MM.1S (cell line): ENCODE measurements around the gene KCNE3.

Experiments used
- DNase-seq: peaks from one replicate; pipeline ENCODE4 v3.0.0-alpha.2; 2015
- H2AFZ ChIP-seq: fragments of 300-600 bp; sonication (generic); 2 replicates; pipeline ENCODE4 v1.6.0; 2016; ENCODE audit warnings: antibody characterized with exemption, low read length
- H3F3A ChIP-seq: fragments of 300-600 bp; sonication (generic); 2 replicates; pipeline ENCODE4 v1.6.1; 2016; ENCODE audit warnings: mild to moderate bottlenecking, antibody characterized with exemption, low read length, moderate library complexity, mixed read lengths; ENCODE audit not compliant: insufficient read depth
- H3K27ac ChIP-seq: fragments of 300-600 bp; sonication (generic); 2 replicates; pipeline ENCODE4 v1.5.1; 2016; ENCODE audit warnings: mild to moderate bottlenecking, low read length
- H3K27me3 ChIP-seq: fragments of 300-600 bp; sonication (generic); replicated peaks from 2 replicates; pipeline ENCODE4 v1.6.0; 2016; ENCODE audit warnings: low read length; ENCODE audit not compliant: insufficient read depth
- H3K36me3 ChIP-seq: fragments of 300-600 bp; sonication (generic); replicated peaks from 2 replicates; pipeline ENCODE4 v1.6.1; 2016; ENCODE audit warnings: mild to moderate bottlenecking, low read length, mixed read lengths; ENCODE audit not compliant: insufficient read depth
- H3K4me1 ChIP-seq: fragments of 300-600 bp; sonication (generic); 2 replicates; pipeline ENCODE4 v1.6.1; 2016; ENCODE audit warnings: low read length, mixed read lengths
- H3K4me2 ChIP-seq: fragments of 300-600 bp; sonication (generic); 2 replicates; pipeline ENCODE4 v1.6.0; 2016; ENCODE audit warnings: low read depth, low read length
- H3K4me3 ChIP-seq: fragments of 300-600 bp; sonication (generic); 2 replicates; pipeline ENCODE4 v1.5.1; 2016; ENCODE audit warnings: low read length, mixed read lengths
- H3K79me2 ChIP-seq: fragments of 300-600 bp; sonication (generic); 2 replicates; pipeline ENCODE4 v1.6.1; 2016; ENCODE audit warnings: mixed run types, low read length, mixed read lengths
- H3K9ac ChIP-seq: fragments of 300-600 bp; sonication (generic); 2 replicates; pipeline ENCODE4 v1.6.1; 2016; ENCODE audit warnings: low read length, mixed read lengths
- H3K9me2 ChIP-seq: fragments of 300-600 bp; sonication (generic); replicated peaks from 2 replicates; pipeline ENCODE4 v1.6.1; 2016; ENCODE audit warnings: mild to moderate bottlenecking, low read length, mixed read lengths; ENCODE audit not compliant: insufficient read depth
- H3K9me3 ChIP-seq: fragments of 300-600 bp; sonication (generic); replicated peaks from 2 replicates; pipeline ENCODE4 v1.6.1; 2016; ENCODE audit warnings: mild to moderate bottlenecking, low read length, mixed read lengths; ENCODE audit not compliant: insufficient read depth
- H4K20me1 ChIP-seq: fragments of 300-600 bp; sonication (generic); 2 replicates; pipeline ENCODE4 v1.6.1; 2016; ENCODE audit warnings: mild to moderate bottlenecking, low read length, moderate library complexity, mixed read lengths; ENCODE audit not compliant: insufficient read depth
- CTCF ChIP-seq: fragments of 300-600 bp; sonication (generic); IDR thresholded peaks from 2 replicates; pipeline ENCODE4 v1.5.1; 2016; ENCODE audit warnings: antibody characterized with exemption, low read length, mixed read lengths
- EZH2 ChIP-seq: fragments of 300-600 bp; sonication (generic); optimal IDR thresholded peaks from 2 replicates; pipeline ENCODE3; 2017; ENCODE audit warnings: low read depth, mild to moderate bottlenecking, antibody characterized with exemption, low read length, mixed read lengths
- EZH2phosphoT487 ChIP-seq: fragments of 300-600 bp; sonication (generic); IDR thresholded peaks from 2 replicates; pipeline ENCODE4 v1.6.1; 2018; ENCODE audit warnings: antibody characterized with exemption, low read length

Gene KCNE3

DNA sequence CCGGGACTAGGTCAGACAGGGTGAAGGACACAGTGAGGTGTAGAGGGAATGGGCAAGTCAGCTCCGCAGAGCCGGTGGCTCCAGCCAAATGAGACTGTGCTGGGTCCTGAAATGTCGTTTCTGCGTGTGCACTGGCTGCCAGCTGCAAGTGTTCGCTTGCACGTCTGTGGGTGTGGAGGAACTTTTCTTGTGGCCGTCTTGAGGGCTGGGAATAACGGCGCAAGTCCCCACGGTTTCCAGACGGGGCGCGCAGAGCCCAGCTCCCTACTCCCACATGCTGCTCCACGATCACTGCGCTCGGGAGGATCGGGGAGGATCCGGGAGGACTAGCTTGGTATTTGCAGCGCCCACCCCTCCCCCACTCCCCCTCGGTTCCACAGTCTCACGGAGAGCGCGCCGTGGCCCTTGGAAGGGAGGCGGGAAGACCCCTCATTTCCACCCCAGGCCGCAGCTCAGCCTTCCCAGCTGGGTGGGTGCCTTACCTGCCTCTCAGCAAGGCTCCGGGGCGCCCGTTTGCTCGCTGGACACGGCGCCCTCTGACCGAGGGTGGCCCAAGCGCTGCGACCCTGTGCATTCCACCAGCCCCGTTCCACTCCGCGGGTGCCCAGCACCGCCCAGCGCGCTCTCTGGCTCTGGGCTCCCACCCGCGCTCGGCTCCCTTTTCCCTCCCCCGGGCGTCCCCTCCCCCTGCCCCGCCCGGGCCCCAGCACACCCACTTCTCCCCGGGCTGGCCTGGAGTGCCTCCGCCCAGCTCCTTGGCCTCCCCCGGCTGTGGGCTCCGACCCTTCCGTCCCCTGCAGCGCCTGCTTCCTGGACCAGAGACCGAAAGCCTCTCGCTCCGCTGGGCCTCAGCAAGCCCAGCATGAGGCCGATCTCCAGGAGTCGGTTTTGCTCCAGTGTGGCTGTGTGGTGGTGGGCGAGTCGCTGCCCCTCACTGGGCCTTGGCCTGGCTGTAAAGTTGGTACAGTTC, at the start of gene KCNE3:
TSS of gene KCNE3 (minus strand) at position 634 of the 970 bp plus-strand sequence. CDS start 9,986 bp downstream, outside the sequence.
- no peaks in the 10 kb centered on the region; the same call in 1 of the 2 replicates for H3K4me1 ChIP-seq
- no peak within 1 kb of the TSS for H3K27ac ChIP-seq
- H3K9ac ChIP-seq: no peak within 1 kb of the TSS
- no peak for DNase-seq
- H3K36me3 ChIP-seq: no peaks in the 10 kb centered on the region
- no peaks in the 10 kb centered on the region for H3K27me3 ChIP-seq
- no peak within 1 kb of the TSS for H3K4me2 ChIP-seq
- no peaks in the 10 kb centered on the region for H3F3A ChIP-seq
- TF ChIP-seq EZH2: no peak
- no peak for TF ChIP-seq CTCF
- no peak for TF ChIP-seq EZH2phosphoT487
- no peaks in the 10 kb centered on the region for H3K9me2 ChIP-seq
- H2AFZ ChIP-seq: no peak within 1 kb of the TSS
- no peaks in the 10 kb centered on the region for H3K9me3 ChIP-seq
- no peaks in the 10 kb centered on the region for H4K20me1 ChIP-seq
- no peaks in the 10 kb centered on the region for H3K79me2 ChIP-seq
- no peak within 1 kb of the TSS for H3K4me3 ChIP-seq

DNA sequence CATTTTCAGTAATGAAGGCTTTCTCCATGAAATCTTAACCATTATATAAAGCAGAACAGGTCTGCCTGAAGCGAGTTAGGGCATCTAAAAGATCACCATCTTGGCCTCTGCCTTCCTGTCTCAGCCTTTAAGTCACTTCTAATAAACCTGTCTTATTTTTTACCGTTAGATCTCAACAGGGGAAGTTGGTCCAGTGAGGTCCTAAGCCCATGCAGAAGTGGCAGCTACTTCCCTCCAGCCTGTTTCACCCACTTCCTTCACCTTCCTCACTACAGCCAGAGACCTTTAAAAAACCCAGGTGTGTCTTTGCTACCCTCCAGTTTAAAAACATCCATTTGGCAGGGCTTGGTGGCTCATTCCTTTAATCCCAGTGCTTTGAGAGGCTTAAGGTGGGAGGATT, 40.2 kb upstream of the KCNE3 start:
- Histone ChIP-seq H3K27ac (no peak overlapping the region), H3K4me2 (no peak overlapping the region), H3F3A (no peaks in the 10 kb centered on the region), H3K4me1 (no peaks in the 10 kb centered on the region), H3K4me3 (no peak overlapping the region), H3K9ac (no peak overlapping the region), H2AFZ (no peak overlapping the region), H3K9me3 (no peaks in the 10 kb centered on the region), H3K79me2 (no peaks in the 10 kb centered on the region), H3K27me3 (no peaks in the 10 kb centered on the region), H3K9me2 (no peaks in the 10 kb centered on the region), H4K20me1 (no peaks in the 10 kb centered on the region), H3K36me3 (no peaks in the 10 kb centered on the region)
- no peak for TF ChIP-seq CTCF
- no peak for TF ChIP-seq EZH2phosphoT487
- TF ChIP-seq EZH2: no peak
- no peak for DNase-seq

- Histone ChIP-seq H3F3A (no peaks in the 10 kb centered on the region), H4K20me1 (no peaks in the 10 kb centered on the region), H3K9ac (no peak overlapping the region), H3K9me3 (no peaks in the 10 kb centered on the region), H2AFZ (no peak overlapping the region), H3K79me2 (no peaks in the 10 kb centered on the region), H3K27me3 (no peaks in the 10 kb centered on the region), H3K27ac (no peak overlapping the region), H3K9me2 (no peaks in the 10 kb centered on the region), H3K4me1 (no peaks in the 10 kb centered on the region), H3K4me3 (no peak overlapping the region), H3K4me2 (no peak overlapping the region), H3K36me3 (no peaks in the 10 kb centered on the region)
- no peak for DNase-seq
- no peak for TF ChIP-seq EZH2
- TF ChIP-seq EZH2phosphoT487: no peak
- no peak for TF ChIP-seq CTCF
These were observed 39.5 kb upstream of the KCNE3 start for GRCh38 chr11:74506823-74507222.
